CD1c-positive myeloid dendritic cell (primary cell): ENCODE measurements around the gene RGL3.
A peak's percentile ranks its signal among the peaks of the same experiment; 100 is the strongest.
"Not testable (repeated sequence)": the region's sequence is repeated elsewhere in the genome, so short reads cannot be mapped to it uniquely, and the experiment has no call there.

Experiments used
- DNase-seq: peaks from one replicate; pipeline ENCODE4 v3.0.0-alpha.2; 2016; ENCODE audit errors: extremely low spot score

RGL3 gene

DNA sequence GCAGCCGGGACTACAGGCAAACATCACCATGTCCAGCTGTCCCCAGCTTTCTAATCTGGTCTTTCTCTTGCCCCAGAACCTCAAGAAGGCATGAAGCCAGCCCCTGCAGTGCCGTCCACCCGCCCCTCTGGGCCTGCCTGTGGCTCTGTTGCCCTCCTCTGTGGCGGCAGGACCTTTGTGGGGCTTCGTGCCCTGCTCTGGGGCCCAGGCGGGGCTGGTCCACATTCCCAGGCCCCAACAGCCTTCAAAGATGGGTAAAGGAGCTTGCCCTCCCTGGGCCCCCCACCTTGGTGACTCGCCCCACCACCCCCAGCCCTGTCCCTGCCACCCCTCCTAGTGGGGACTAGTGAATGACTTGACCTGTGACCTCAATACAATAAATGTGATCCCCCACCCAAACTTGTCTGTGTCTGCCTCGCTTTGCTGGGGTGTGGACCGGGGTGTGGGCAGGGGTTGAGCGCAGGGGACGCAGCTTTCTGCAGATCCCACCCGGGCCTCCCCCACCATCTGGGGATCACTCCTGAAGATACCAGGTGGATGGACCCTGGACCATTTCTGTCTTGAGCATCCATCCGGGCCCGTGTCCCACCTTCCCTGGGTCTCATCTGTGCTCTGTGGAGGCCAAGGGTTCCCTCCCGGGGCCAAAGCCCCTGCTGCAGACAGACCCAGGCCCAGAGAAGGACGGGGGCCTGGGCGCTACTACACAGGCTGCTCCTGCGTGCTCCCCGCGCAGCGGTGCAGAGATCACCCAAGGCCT is 31.6 kb upstream of the RGL3 start:
- DNase-seq: no peak

DNA sequence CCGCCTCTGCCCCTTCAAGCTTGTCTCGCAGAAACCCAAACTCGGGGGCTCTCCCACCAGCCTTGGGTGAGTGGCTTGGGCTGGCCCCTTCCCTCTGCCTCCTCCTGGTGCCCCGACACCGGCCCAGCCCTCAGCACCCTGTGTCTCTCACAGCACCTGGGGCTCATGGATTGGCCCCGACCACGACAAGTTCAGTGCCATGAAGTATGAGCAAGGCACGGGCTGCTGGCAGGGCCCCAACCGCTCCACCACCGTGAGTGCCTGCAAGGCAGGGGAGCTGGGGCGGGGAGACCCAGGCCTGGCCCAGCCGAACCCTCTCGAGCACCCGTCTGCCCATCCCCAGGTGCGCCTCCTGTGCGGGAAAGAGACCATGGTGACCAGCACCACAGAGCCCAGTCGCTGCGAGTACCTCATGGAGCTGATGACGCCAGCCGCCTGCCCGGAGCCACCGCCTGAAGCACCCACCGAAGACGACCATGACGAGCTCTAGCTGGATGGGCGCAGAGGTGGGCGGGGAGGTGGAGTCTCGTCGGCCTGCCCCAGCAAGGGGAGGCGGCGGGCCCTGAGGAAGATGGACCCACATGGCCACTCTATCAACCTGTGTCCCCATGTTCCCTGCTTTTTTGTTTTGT is 29.9 kb upstream of the RGL3 start:
- DNase-seq: no peak

DNA sequence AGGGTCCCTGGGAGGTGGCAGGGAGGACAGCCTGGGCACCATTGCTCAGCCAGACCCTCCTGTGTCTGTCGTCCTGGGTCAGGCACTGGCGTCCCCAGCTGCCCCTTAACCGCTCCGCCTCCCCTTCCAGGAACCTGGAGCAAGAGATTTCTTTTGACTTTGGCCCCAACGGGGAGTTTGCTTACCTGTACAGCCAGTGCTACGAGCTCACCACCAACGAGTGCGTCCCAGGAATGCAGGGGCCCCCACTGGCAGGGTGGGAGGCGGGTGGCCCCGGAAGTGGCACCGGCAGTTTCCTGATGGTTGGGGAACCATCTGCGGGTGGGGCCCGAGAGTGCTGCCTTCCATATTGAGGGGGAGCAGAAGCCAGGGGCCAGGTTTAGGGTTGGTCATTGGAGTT is 29.3 kb upstream of the RGL3 start:
- DNase-seq: no peak

DNA sequence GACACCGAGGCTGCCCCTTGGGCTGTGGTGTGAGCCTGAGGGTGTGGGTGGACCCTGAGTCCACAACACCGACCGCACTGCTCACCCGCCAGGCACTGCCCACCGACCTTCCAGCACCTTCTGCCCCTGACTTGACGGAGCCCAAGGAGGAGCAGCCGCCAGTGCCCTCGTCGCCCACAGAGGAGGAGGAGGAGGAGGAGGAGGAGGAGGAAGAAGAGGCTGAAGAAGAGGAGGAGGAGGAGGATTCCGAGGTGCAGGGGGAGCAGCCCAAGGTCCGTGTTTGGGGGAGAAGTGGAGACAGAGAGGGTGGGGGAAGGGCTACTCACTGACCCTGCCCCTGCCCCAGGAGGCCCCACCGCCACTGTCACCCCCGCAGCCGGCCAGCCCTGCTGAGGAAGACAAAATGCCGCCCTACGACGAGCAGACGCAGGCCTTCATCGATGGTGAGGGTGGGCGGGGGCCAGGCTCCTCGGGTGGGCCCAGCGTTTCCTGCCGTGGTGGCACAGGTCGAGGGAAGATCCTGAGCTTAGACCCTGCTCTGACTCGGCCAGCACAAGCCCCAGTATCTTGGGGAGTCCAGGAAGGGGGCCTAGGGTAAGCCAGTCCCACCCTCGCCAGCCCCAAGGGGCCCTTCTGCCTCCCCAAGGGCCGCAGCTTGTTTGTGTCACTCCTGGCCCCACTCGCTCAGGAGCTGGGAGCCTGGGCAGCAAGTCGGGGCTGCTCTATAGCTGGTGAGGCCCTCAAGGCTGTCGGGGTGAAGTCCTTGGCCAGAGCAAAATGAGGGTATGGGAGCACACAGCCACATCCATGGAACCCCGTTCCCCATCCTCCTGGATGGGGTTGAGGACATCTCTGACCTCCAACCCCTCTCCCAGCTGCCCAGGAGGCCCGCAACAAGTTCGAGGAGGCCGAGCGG is 28.5 kb upstream of the RGL3 start:
- no peak for DNase-seq

DNA sequence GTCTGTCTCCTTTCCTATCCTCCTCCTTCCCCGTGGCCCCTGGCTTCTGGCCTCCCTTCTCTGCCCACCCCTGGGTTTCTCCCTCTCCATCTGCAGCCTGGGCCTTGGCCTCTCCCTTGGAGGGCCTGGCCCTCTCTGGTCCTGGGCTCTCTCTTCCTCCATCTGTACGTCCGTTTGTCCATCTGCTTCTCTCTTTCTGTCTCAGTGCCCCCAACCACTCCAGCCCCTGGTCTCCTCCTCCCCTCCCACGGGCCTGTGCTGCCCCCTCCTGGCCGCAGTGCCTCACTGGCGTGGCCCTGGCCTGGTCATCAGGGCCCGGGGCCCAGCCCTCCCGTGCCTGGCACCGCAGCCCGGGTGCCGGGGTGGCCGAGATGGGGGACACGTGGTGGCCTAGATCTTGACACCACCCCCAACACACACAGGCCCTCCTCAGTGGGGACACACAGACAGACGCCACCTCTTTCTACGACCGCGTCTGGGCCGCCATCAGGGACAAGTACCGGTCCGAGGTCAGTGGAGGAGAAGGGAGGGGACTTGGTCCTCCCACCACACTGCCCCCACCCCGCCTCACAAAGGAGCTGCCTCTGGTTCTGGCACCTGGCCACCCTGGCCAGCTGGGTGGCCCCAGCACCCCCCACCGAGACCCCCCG is 27.7 kb upstream of the RGL3 start:
- DNase-seq: peak; percentile 51

DNA sequence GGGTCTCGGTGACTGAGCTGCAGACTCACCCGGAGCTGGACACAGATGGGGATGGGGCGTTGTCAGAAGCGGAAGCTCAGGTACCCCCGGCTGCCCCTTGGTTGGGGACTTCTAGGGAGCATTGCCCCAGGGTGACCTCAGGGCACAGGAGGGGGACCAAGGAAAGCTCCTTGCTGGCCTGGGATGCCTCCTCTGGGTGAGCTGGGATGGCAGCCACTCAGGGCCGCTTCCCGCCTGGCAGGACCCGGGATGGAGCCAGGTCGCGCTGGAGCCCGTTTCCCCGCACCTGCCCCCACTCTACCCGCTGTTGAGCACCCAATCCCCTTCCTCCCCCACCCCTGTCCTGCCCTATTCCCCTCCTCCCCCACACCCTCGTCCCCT is 27.1 kb upstream of the RGL3 start:
- DNase-seq: no peak

DNA sequence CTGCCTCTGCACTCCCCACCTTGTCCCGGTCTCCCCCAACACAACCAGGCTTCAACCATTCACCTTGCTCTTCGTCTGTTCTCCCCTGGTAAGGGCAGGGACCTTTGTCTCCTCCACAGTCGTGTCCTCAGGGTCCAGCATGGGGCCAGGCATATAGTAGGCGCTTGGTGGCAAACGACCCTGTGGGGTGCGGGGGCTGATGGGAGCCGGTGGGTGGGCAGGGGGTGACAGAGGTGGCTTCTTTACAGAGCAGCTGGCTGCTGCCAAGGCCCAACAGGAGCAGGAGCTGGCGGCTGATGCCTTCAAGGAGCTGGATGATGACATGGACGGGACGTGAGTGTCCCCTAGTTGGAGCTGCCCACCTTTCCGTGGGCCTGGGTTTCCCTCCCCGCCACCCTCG is 26.0 kb upstream of the RGL3 start:
- no peak for DNase-seq

DNA sequence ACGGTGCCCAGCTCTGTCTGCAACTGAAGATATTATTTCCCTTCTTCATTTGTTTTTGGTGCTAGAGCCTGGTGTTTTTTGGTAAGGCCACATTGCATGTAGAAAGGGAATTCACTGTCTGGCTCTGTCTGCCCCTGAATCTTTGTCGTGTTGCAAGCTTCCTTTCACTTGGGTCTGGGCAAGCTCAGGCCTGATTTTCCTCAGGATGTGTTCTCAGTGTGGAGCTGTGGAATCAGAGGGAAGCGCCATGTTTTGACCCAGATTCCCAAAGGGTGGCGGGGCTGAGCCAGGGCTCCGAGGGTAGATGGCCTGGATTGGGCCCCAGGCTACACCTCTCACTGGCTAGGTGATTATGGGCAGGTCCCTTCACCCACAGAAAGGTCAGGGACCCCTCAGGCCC is 24.9 kb upstream of the RGL3 start:
- no peak for DNase-seq

DNA sequence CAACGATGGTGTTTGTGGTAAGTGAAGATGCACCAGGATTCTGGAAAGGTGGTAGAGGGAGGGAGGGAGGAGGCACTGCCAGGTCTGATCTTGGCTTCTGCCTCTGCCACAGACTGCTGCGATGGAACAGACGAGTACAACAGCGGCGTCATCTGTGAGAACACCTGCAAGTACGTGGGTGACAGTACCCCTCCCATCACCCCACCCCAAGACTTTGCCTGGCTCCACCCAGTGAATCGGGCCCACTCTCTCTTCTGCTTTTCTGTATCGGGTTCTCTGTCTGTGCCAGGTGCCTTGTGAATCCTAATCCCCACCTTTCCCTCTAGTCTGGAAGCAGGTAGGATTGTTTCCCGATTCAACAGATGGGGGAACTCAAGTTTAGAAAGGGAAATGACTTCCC is 18.8 kb upstream of the RGL3 start:
- DNase-seq: no peak

DNA sequence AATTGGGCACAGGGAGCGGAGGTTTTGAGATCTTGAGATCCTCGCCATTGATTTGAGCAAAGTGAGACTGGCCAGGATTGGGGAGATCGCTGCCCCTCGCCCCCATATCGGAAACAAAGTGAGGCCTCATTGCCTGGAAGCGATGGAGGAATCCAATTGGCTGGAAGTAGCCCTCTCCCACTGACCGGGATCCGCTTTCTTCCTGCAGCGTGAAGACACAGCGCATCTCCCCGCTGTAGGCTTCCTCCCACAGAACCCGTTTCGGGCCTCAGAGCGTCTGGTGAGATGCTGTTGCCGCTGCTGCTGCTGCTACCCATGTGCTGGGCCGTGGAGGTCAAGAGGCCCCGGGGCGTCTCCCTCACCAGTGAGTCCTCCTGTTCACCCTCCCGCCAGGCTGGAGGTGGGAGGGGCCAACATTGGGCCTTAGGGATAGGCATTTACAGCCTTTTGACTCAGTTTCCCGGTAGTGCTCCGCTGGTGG is 16.8 kb upstream of the RGL3 start:
- DNase-seq: peak; percentile 46

DNA sequence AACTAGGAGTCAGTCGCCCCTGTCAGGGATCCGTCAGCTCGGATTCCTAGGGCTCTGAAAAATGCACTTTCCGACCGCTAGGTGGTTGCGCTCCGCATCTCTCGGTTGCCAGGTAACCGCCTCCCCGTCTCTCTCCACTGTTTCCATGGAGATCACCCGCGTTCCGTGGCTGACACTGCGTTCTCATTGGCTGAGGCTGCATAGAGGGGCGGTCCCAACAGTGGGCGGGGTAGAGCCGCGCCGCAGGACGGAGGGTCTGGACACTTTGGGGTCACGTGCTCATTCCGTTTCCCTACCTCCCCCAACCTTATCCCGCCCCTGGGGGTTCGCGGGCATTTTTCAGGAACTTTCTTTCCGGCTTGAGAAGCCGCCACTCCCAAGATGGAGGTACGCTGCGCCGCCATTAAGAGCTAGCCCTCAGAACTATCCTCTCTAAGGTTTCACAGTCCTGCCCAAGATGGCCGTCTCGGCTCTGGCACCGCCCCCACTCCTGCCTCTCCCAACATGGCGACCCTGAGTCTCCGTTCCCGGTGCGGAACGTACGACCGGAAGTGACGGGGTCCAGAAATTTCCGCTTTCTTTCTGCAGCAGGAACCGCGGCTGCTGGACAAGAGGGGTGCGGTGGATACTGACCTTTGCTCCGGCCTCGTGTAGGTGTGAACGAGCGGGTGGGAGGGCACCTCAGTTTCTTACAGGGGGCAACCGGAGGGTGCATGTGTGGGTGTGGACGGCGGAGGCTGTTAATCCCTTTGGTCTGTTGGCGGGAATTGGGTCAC is 16.1 kb upstream of the RGL3 start, which contains the start of the genes ODAD3 and PRKCSH:
Gene ODAD3, minus strand, starts transcription at position 65 of the 776 bp plus-strand sequence. CDS start 105 bp downstream, outside the sequence.
Gene PRKCSH, plus strand, starts transcription at position 579 of the 776 bp plus-strand sequence. CDS start 483 bp downstream, outside the sequence.
- peak; percentile 100 for DNase-seq

DNA sequence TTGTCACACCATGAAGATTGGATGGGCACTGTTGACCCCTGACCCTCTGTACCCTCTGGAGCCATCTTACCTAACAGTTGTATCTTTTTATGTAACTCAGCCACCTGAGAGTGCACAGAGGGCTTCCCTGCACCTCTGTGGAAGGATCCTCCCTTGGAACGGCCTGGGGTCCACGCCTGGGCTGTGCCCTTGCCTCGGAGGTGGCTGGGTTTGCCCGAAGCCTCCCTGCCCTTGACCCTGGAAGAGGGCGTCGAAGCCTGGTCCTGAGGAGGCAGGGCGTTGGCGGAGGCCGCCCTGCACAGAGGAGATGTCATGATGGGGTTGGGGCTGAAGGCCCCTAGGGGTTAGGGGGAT is 15.6 kb upstream of the RGL3 start:
- no peak for DNase-seq

DNA sequence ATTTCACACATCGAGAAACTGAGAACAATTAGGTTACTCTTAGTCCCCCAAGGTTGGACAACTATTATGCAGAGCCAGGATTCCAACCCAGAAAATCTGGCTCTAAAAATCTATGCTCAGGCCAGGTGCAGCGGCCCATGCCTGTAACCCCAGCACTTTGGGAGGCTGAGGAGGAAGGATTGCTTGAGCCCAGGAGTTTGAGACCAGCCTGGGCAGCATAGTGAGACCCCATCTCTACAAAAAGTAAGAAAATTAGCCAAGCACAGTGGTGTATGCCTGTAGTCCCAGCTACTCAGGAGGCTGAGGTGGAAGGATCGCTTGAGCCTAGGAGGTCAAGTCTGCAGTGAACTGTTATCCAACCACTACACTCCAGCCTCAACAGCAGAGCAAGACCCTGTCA is 14.4 kb upstream of the RGL3 start:
- not testable (repeated sequence) for DNase-seq

DNA sequence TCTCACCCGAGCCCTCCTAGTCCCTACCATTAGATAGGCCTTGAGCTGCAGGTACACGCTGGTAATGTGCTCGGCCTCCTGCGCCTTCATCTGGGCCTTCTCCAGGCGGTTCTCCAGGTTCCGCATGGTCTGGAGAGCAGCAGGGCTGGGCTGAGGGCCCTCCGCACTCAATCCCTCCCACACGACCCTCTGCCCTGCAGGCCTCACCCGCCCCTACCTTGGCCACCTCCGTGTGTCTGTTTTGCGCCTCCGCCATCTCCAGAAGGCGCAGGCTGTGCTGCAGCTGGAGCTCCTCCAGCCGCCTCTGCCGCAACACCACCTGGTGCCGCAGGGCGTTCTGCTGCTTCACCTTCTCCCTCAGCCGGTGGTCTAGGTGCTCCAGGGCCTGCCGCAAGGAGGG is 7.5 kb upstream of the RGL3 start:
- DNase-seq: no peak

DNA sequence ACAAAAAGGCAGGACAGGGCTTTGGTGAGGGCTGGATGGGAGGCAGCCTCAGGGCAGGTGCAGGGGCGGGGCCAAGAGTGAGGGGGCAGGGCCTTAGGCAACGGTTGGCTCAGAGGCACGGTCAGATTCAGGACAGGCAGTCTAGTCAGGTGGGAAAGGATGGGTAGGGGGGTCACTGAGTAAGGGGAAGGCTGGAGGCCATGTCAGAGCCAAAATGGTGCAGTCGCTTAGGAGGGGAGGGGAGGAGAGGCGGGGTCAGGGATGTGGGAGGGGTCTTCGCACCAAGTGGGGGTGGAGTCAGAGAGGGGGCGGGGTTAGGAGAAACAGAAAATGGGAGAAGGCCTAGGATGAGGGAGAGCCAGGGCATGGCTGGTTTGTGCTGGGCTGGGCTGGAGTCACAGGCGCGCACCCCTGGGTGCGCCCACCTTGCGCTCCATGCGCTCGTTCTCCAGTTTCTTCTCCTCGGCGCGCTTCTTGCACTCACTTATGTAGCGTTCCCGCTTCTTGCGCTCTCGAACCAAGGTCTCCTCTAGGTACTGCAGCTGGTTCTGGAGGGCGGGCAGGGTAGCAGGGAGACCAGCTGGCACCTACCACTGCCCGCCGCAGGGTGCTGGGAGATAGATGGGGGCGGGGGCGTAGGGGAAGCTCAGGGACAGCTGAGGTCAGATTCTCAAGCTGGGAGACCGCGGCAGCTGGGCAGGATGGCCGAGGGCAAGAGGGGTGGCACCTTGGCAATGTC is 6.8 kb upstream of the RGL3 start:
- no peak for DNase-seq

DNA sequence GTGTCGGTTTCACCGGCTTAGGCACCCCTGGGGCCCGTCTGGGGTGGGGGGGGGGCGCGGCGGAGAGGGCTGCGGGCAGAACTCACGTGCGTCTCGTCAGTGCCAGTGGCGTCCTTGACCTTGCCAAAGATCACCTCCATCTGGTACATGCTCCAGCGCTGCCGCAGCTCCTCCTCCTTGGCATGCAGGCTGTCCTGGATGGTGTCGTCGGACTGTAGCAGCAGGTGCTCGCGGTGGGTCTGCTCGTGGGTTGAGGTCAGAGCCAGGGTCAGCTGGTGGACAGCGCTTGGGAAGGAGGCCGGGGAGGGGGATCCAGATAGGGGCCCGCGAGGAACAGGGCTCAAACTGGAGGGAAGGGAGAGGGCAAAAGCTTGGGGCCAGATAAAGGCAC is 4.7 kb upstream of the RGL3 start:
- DNase-seq: no peak

DNA sequence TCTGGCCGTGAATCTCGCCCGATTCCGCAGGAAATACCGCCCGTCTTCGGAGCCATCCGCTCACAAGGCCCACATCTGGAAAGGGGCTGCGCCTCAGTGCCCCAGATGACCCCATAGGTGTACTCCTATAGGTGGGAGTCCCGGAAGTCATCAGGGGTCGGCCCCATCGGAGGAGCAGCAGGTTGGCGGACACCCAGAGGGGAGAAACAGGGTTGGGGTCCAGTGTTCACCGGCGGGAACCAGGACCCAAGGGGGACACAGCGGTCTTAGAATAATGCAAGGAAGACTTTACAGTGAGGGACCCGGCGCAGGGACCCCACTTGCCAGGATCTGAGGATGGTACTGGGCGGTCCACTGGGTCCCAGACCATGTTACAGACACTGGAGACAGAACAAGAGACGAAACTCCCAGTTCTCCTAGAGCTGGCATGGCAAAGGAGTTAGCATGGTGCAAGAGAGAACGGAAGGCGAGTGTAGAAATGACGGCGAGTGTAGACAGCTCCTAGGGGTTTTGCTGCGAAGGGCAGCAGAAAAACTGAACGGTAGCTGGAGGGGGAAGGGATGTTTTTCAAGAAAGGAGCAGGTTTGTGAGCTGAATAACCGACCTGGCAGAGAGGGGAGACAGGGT is 4.2 kb upstream of the RGL3 start:
- no peak for DNase-seq

DNA sequence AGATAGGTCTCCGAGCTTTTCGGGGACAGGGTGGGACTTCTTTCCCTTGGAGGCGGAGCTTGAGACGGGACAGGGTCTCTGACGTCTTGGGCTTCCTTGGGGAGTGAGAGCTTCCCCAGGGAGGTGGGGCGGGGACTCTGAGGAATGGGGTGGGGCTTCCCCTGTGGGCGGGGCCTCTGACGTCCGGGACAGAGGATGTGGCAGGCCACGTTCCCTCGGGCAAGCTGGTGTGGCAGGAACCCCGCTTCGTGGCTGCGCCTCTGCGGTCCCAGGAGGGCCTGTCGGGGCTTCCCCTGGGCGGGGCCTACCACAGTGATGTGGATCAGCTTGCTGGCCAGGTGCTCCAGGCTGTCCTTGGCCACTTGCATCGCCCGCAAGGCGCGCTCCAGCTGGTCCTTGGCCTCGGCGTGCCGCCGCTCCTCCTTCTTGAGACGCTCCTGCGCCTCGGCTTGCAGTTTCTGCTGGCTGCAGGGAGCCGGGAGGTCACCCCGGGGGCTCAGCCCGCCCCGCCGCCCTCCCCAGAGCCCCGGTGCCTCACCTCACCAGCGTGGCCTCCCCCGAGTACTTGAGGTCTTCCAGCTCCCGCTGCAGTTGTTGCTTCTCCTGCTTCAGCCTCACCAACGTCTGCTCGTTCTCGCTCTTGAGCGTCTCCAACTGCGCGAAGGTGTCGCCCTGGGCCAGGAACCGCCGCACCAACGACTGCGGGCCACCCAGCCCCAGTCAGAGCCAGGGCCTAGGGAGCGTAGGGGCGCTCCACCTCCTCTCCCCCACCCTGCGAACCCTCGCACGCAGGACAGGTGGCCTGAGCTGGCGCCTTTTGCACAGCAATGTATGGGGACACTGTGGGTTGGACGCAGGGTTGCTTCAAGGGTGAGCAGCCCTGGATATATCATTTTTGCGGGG is 3.3 kb upstream of the RGL3 start:
- peak; percentile 75 for DNase-seq
